GM12891 (cell line): ENCODE results near the gene SORCS2.

Source experiments
- POLR2A ChIP-seq: IDR thresholded peaks from 2 replicates; pipeline ENCODE4 v1.6.1; 2011; ENCODE audit warnings: low read depth, low read length, control low read depth
- POLR2AphosphoS5 ChIP-seq: IDR thresholded peaks from 2 replicates; pipeline ENCODE4 v1.6.1; 2011; ENCODE audit warnings: low read depth, low read length, control low read depth
- POU2F2 ChIP-seq: IDR thresholded peaks from 2 replicates; pipeline ENCODE4 v1.6.1; 2011; ENCODE audit warnings: low read depth, mild to moderate bottlenecking, control low read depth, low read length, moderate library complexity
- SPI1 ChIP-seq: IDR thresholded peaks from 2 replicates; pipeline ENCODE4 v1.6.1; 2011; ENCODE audit warnings: low read depth, low read length, control low read depth

DNA sequence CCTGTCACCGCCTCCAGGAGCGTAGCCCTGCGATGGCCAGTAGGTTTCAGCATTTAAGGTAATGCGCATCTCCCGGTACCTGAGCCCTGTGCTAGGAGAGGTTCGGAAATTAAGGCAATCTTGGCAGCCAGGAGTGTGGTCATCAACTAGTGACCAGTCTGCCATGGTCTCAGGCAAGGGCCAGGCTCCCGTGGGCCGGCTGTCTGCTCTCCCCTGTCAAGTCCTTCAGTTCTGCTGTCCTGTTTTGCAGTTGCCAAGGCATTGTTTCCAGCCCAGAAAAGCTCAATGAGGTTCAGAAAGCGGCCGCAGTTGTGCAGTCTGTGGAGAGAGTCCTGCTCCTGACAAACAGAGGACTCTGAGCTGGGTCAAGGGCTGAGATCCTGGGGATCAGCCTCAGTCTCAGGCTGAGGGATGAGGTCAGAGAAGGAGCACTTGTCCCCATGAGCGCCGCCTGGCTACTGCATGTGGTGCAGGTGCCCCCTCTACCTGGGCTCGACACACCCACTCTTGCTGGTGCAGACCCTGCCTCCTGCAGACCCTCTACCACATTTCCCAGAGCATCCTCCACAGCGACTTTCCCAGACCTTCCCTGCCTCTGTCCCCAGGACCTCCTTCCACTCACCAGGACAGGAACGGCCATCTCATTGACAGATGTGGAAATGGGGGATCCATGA is 295.8 kb downstream of the SORCS2 start:
- no peak for TF ChIP-seq POLR2A
- no peak for TF ChIP-seq POLR2AphosphoS5
- no peak for TF ChIP-seq POU2F2
- no peak for TF ChIP-seq SPI1
